MM.1S (cell line): ENCODE data around the gene MUSK.

Experiments
- DNase-seq: peaks from one replicate; pipeline ENCODE4 v3.0.0-alpha.2; 2015
- H2AFZ ChIP-seq: fragments of 300-600 bp; sonication (generic); 2 replicates; pipeline ENCODE4 v1.6.0; 2016; ENCODE audit warnings: antibody characterized with exemption, low read length
- H3F3A ChIP-seq: fragments of 300-600 bp; sonication (generic); 2 replicates; pipeline ENCODE4 v1.6.1; 2016; ENCODE audit warnings: mild to moderate bottlenecking, antibody characterized with exemption, low read length, moderate library complexity, mixed read lengths; ENCODE audit not compliant: insufficient read depth
- H3K27ac ChIP-seq: fragments of 300-600 bp; sonication (generic); 2 replicates; pipeline ENCODE4 v1.5.1; 2016; ENCODE audit warnings: mild to moderate bottlenecking, low read length
- H3K27me3 ChIP-seq: fragments of 300-600 bp; sonication (generic); replicated peaks from 2 replicates; pipeline ENCODE4 v1.6.0; 2016; ENCODE audit warnings: low read length; ENCODE audit not compliant: insufficient read depth
- H3K36me3 ChIP-seq: fragments of 300-600 bp; sonication (generic); replicated peaks from 2 replicates; pipeline ENCODE4 v1.6.1; 2016; ENCODE audit warnings: mild to moderate bottlenecking, low read length, mixed read lengths; ENCODE audit not compliant: insufficient read depth
- H3K4me1 ChIP-seq: fragments of 300-600 bp; sonication (generic); 2 replicates; pipeline ENCODE4 v1.6.1; 2016; ENCODE audit warnings: low read length, mixed read lengths
- H3K4me2 ChIP-seq: fragments of 300-600 bp; sonication (generic); 2 replicates; pipeline ENCODE4 v1.6.0; 2016; ENCODE audit warnings: low read depth, low read length
- H3K4me3 ChIP-seq: fragments of 300-600 bp; sonication (generic); 2 replicates; pipeline ENCODE4 v1.5.1; 2016; ENCODE audit warnings: low read length, mixed read lengths
- H3K79me2 ChIP-seq: fragments of 300-600 bp; sonication (generic); 2 replicates; pipeline ENCODE4 v1.6.1; 2016; ENCODE audit warnings: mixed run types, low read length, mixed read lengths
- H3K9ac ChIP-seq: fragments of 300-600 bp; sonication (generic); 2 replicates; pipeline ENCODE4 v1.6.1; 2016; ENCODE audit warnings: low read length, mixed read lengths
- H3K9me2 ChIP-seq: fragments of 300-600 bp; sonication (generic); replicated peaks from 2 replicates; pipeline ENCODE4 v1.6.1; 2016; ENCODE audit warnings: mild to moderate bottlenecking, low read length, mixed read lengths; ENCODE audit not compliant: insufficient read depth
- H3K9me3 ChIP-seq: fragments of 300-600 bp; sonication (generic); replicated peaks from 2 replicates; pipeline ENCODE4 v1.6.1; 2016; ENCODE audit warnings: mild to moderate bottlenecking, low read length, mixed read lengths; ENCODE audit not compliant: insufficient read depth
- H4K20me1 ChIP-seq: fragments of 300-600 bp; sonication (generic); 2 replicates; pipeline ENCODE4 v1.6.1; 2016; ENCODE audit warnings: mild to moderate bottlenecking, low read length, moderate library complexity, mixed read lengths; ENCODE audit not compliant: insufficient read depth
- CTCF ChIP-seq: fragments of 300-600 bp; sonication (generic); IDR thresholded peaks from 2 replicates; pipeline ENCODE4 v1.5.1; 2016; ENCODE audit warnings: antibody characterized with exemption, low read length, mixed read lengths
- EZH2 ChIP-seq: fragments of 300-600 bp; sonication (generic); optimal IDR thresholded peaks from 2 replicates; pipeline ENCODE3; 2017; ENCODE audit warnings: low read depth, mild to moderate bottlenecking, antibody characterized with exemption, low read length, mixed read lengths
- EZH2phosphoT487 ChIP-seq: fragments of 300-600 bp; sonication (generic); IDR thresholded peaks from 2 replicates; pipeline ENCODE4 v1.6.1; 2018; ENCODE audit warnings: antibody characterized with exemption, low read length

Gene MUSK

GRCh38 chr9:110714314-110714713 is 45.7 kb downstream of the MUSK start:
- Histone ChIP-seq H3K4me2 (no peak overlapping the region), H3K79me2 (no peaks in the 10 kb centered on the region), H3K9me3 (no peaks in the 10 kb centered on the region), H3K9ac (no peak overlapping the region), H3F3A (no peaks in the 10 kb centered on the region), H3K36me3 (no peaks in the 10 kb centered on the region), H4K20me1 (no peaks in the 10 kb centered on the region), H3K9me2 (no peaks in the 10 kb centered on the region), H3K4me3 (no peak overlapping the region), H3K4me1 (no peaks in the 10 kb centered on the region), H3K27ac (no peak overlapping the region), H3K27me3 (no peaks in the 10 kb centered on the region), H2AFZ (no peak overlapping the region)
- TF ChIP-seq EZH2 (no peak), EZH2phosphoT487 (no peak), CTCF (no peak)
- no peak for DNase-seq

- Histone ChIP-seq H2AFZ (no peak overlapping the region), H3K27me3 (no peaks in the 10 kb centered on the region), H3K36me3 (no peaks in the 10 kb centered on the region), H3K4me2 (no peak overlapping the region), H3K79me2 (no peaks in the 10 kb centered on the region), H3F3A (no peaks in the 10 kb centered on the region), H3K9ac (no peak overlapping the region), H3K4me1 (no peaks in the 10 kb centered on the region), H3K9me2 (no peaks in the 10 kb centered on the region), H3K27ac (no peak overlapping the region), H4K20me1 (no peaks in the 10 kb centered on the region), H3K4me3 (no peak overlapping the region), H3K9me3 (no peaks in the 10 kb centered on the region)
- no peak for DNase-seq
- no peak for TF ChIP-seq EZH2
- no peak for TF ChIP-seq EZH2phosphoT487
- TF ChIP-seq CTCF = no peak
Observed at GRCh38 chr9:110728058-110728457, 59.5 kb downstream of the MUSK start.

- Histone ChIP-seq H3K36me3 (no peaks in the 10 kb centered on the region), H3K9ac (no peak overlapping the region), H3K4me3 (no peak overlapping the region), H3F3A (no peaks in the 10 kb centered on the region), H3K79me2 (no peaks in the 10 kb centered on the region), H4K20me1 (no peaks in the 10 kb centered on the region), H3K4me1 (no peaks in the 10 kb centered on the region), H3K4me2 (no peak overlapping the region), H3K9me3 (no peaks in the 10 kb centered on the region), H3K9me2 (no peaks in the 10 kb centered on the region), H3K27me3 (no peaks in the 10 kb centered on the region), H3K27ac (no peak overlapping the region), H2AFZ (no peak overlapping the region)
- no peak for TF ChIP-seq EZH2phosphoT487
- TF ChIP-seq EZH2 = no peak
- no peak for TF ChIP-seq CTCF
- DNase-seq = no peak
Observed at GRCh38 chr9:110729641-110730040, 61.0 kb downstream of the MUSK start.
